H1 (cell line): Measurements from ENCODE around the gene MAN2A1. TPM values are rescaled to one million over a fixed set of nuclear protein-coding genes. Genes with fewer than 3 reads are reported as not detected.

Experiments
- CTCF ChIA-PET: fragments of 300-600 bp; sonication (Branson Sonifier 250); formaldehyde crosslinking; loops from one replicate; lab custom pipeline; 2021; ENCODE audit not compliant: partially characterized antibody; lab: Charles Lee
- POLR2A ChIA-PET: fragments of 300-600 bp; sonication (Branson Sonifier 250); formaldehyde crosslinking; loops from one replicate; lab custom pipeline; 2021; ENCODE audit warnings: inconsistent platforms; ENCODE audit not compliant: partially characterized antibody; lab: Charles Lee
- DNase-seq, 2 experiments: peaks; one replicate each; pipeline versions ENCODE4 v3.0.0 to v3.0.0-alpha.2; 2010 to 2022; ENCODE audit warnings: low spot score in 2 of 2, low read depth in 1 of 2, mixed read lengths in 1 of 2
- FAIRE-seq: peaks from 2 replicates; lab custom pipeline; 2011; peaks lifted over from hg19 to GRCh38; lab: Jason Lieb, UNC
- H2AFZ ChIP-seq: 2 replicates; pipeline ENCODE4 v1.8.1; 2012; ENCODE audit warnings: low read length, inconsistent platforms
- H2AK5ac ChIP-seq: 2 replicates; pipeline ENCODE4 v1.6.1; 2013; ENCODE audit warnings: low read depth, low read length
- H2BK120ac ChIP-seq: replicated peaks from 2 replicates; pipeline ENCODE3; 2013; ENCODE audit warnings: low read depth, low read length, inconsistent platforms
- H2BK12ac ChIP-seq: 2 replicates; pipeline ENCODE4 v1.6.1; 2013; ENCODE audit warnings: low read depth, low read length
- H2BK15ac ChIP-seq: 2 replicates; pipeline ENCODE4 v1.6.1; 2013; ENCODE audit warnings: low read length
- H2BK20ac ChIP-seq: 2 replicates; pipeline ENCODE4 v1.6.1; 2013; ENCODE audit warnings: low read length
- H2BK5ac ChIP-seq: 2 replicates; pipeline ENCODE4 v1.6.1; 2013; ENCODE audit warnings: low read depth, low read length
- H3K14ac ChIP-seq: 2 replicates; pipeline ENCODE4 v1.6.1; 2013; ENCODE audit warnings: inconsistent platforms; ENCODE audit not compliant: insufficient read length
- H3K18ac ChIP-seq: 2 replicates; pipeline ENCODE4 v1.6.1; 2013; ENCODE audit warnings: low read length; ENCODE audit errors: extremely low read depth
- H3K23ac ChIP-seq: 2 replicates; pipeline ENCODE4 v1.6.1; 2013; ENCODE audit warnings: inconsistent platforms; ENCODE audit not compliant: insufficient read length
- H3K23me2 ChIP-seq: 2 replicates; pipeline ENCODE4 v1.6.1; 2013; ENCODE audit warnings: low read depth, low read length
- H3K27ac ChIP-seq: 2 replicates; pipeline ENCODE4 v1.6.1; 2011; ENCODE audit warnings: low read depth, low read length, inconsistent platforms
- H3K27me3 ChIP-seq, 4 experiments: replicated peaks in 1 of 4; 1 replicate in 1 of 4; 2 replicates in 3 of 4; pipeline versions ENCODE4 v1.6.1 to v1.8.1; 2011 to 2013; ENCODE audit warnings: low read length in 3 of 4, mild to moderate bottlenecking in 3 of 4, inconsistent platforms in 2 of 4, mixed read lengths in 2 of 4, moderate library complexity in 1 of 4; ENCODE audit not compliant: control insufficient read depth in 3 of 4, insufficient read depth in 3 of 4; ENCODE audit errors: extremely low read depth in 1 of 4
- H3K36me3 ChIP-seq, 4 experiments: 2 replicates each; pipeline versions ENCODE4 v1.6.1 to v1.8.1; 2011 to 2013; ENCODE audit warnings: mild to moderate bottlenecking in 4 of 4, low read length in 3 of 4, moderate library complexity in 2 of 4, control low read depth in 1 of 4, inconsistent platforms in 1 of 4; ENCODE audit not compliant: insufficient read depth in 4 of 4, control insufficient read depth in 2 of 4
- H3K4ac ChIP-seq: replicated peaks from 2 replicates; pipeline ENCODE3; 2013; ENCODE audit warnings: low read length, low read depth, mixed read lengths, inconsistent platforms; ENCODE audit not compliant: insufficient read length
- H3K4me1 ChIP-seq, 4 experiments: replicated peaks in 1 of 4; 1 replicate in 1 of 4; 2 replicates in 3 of 4; pipeline versions ENCODE4 v1.6.1 to v1.8.1; 2011 to 2013; ENCODE audit warnings: low read length in 3 of 4, inconsistent platforms in 2 of 4, mixed read lengths in 1 of 4; ENCODE audit not compliant: insufficient read depth in 4 of 4, control insufficient read depth in 3 of 4
- H3K4me2 ChIP-seq, 2 experiments: 2 replicates each; pipeline versions ENCODE4 v1.6.1 to v1.8.1; 2011 to 2013; ENCODE audit warnings: low read depth in 2 of 2, low read length in 2 of 2, control low read depth in 1 of 2, inconsistent platforms in 1 of 2, mild to moderate bottlenecking in 1 of 2; ENCODE audit not compliant: insufficient read depth in 1 of 2
- H3K4me3 ChIP-seq, 4 experiments: fragments of 200-600, 300-600 bp in 1 of 4; sonication (generic), shearing (Covaris generic), sonication (Bioruptor Twin) in 1 of 4; 2 replicates each; pipeline versions ENCODE4 v1.5.1 to v1.8.1; 2011 to 2016; ENCODE audit warnings: low read length in 4 of 4, low read depth in 3 of 4, control low read depth in 2 of 4, inconsistent platforms in 2 of 4, mild to moderate bottlenecking in 2 of 4, mixed read lengths in 1 of 4, moderate library complexity in 1 of 4; ENCODE audit not compliant: insufficient read depth in 2 of 4; ENCODE audit errors: extremely low read depth in 1 of 4
- H3K56ac ChIP-seq: replicated peaks from 2 replicates; pipeline ENCODE3; 2013; ENCODE audit warnings: low read depth, mild to moderate bottlenecking, mixed read lengths, low read length, inconsistent platforms; ENCODE audit not compliant: insufficient read length
- H3K79me1 ChIP-seq: 2 replicates; pipeline ENCODE4 v1.6.1; 2013; ENCODE audit warnings: low read depth, low read length, control low read depth
- H3K79me2 ChIP-seq, 2 experiments: 2 replicates each; pipeline versions ENCODE4 v1.6.1 to v1.8.1; 2012 to 2013; ENCODE audit warnings: low read length in 2 of 2, mild to moderate bottlenecking in 2 of 2, inconsistent platforms in 1 of 2; ENCODE audit not compliant: insufficient read depth in 2 of 2, control insufficient read depth in 1 of 2
- H3K9ac ChIP-seq, 4 experiments: replicated peaks in 1 of 4; 1 replicate in 1 of 4; 2 replicates in 3 of 4; pipeline versions ENCODE4 v1.6.1 to v1.8.1; 2011 to 2013; ENCODE audit warnings: low read depth in 3 of 4, low read length in 3 of 4, control low read depth in 2 of 4, mild to moderate bottlenecking in 2 of 4, moderate library complexity in 2 of 4, inconsistent platforms in 1 of 4; ENCODE audit errors: extremely low read depth in 1 of 4
- H3K9me3 ChIP-seq, 2 experiments: 2 replicates each; pipeline versions ENCODE4 v1.6.1 to v1.8.1; 2012 to 2013; ENCODE audit warnings: mild to moderate bottlenecking in 2 of 2, moderate library complexity in 2 of 2, control low read depth in 1 of 2, inconsistent platforms in 1 of 2, low read depth in 1 of 2, low read length in 1 of 2, mixed read lengths in 1 of 2; ENCODE audit not compliant: insufficient read depth in 2 of 2
- H4K20me1 ChIP-seq, 2 experiments: replicated peaks in 1 of 2; 2 replicates each; pipeline versions ENCODE3 to v1.8.1; 2011 to 2013; ENCODE audit warnings: inconsistent platforms in 2 of 2, low read length in 2 of 2, mild to moderate bottlenecking in 1 of 2; ENCODE audit not compliant: insufficient read depth in 2 of 2, control insufficient read depth in 1 of 2
- H4K5ac ChIP-seq: 2 replicates; pipeline ENCODE4 v1.6.1; 2013; ENCODE audit warnings: low read length, low read depth, mixed read lengths, inconsistent platforms; ENCODE audit not compliant: insufficient read length
- H4K8ac ChIP-seq: 2 replicates; pipeline ENCODE4 v1.8.0; 2013; ENCODE audit warnings: mild to moderate bottlenecking, moderate library complexity, low read length, inconsistent platforms; ENCODE audit not compliant: insufficient read depth; ENCODE audit errors: extremely low read depth
- H4K91ac ChIP-seq: replicated peaks from 2 replicates; pipeline ENCODE3; 2013; ENCODE audit warnings: low read length, mixed read lengths, inconsistent platforms; ENCODE audit not compliant: insufficient read length
- CEBPB ChIP-seq: IDR thresholded peaks from 2 replicates; pipeline ENCODE4 v1.6.1; 2012; ENCODE audit warnings: low read depth, low read length
- CHD1 ChIP-seq: IDR thresholded peaks from 2 replicates; pipeline ENCODE4 v1.6.1; 2012; ENCODE audit warnings: low read depth, low read length, improper control_type of control experiment
- CHD2 ChIP-seq: IDR thresholded peaks from 2 replicates; pipeline ENCODE4 v1.6.1; 2012; ENCODE audit warnings: low read length, improper control_type of control experiment
- CTBP2 ChIP-seq: IDR thresholded peaks from 2 replicates; pipeline ENCODE4 v1.7.0; 2011; ENCODE audit warnings: borderline replicate concordance, mild to moderate bottlenecking, moderate library complexity, mixed read lengths, low read length; ENCODE audit not compliant: insufficient read depth, insufficient read length
- HDAC2 ChIP-seq, 2 experiments: fragments of 300-600 bp in 1 of 2; sonication (generic) in 1 of 2; IDR thresholded peaks; 2 replicates each; pipeline ENCODE4 v1.6.1; 2011 to 2012; ENCODE audit warnings: low read depth in 2 of 2, low read length in 2 of 2, mild to moderate bottlenecking in 2 of 2, moderate library complexity in 2 of 2, borderline replicate concordance in 1 of 2, inconsistent platforms in 1 of 2
- KDM5A ChIP-seq: fragments of 200-600 bp; IDR thresholded peaks from 2 replicates; pipeline ENCODE4 v1.7.1; 2012; ENCODE audit warnings: mild to moderate bottlenecking, low read length, inconsistent platforms, mixed read lengths
- POLR2AphosphoS5 ChIP-seq: IDR thresholded peaks from 2 replicates; pipeline ENCODE4 v1.6.1; 2011; ENCODE audit warnings: low read depth, low read length
- RBBP5 ChIP-seq: IDR thresholded peaks from 2 replicates; pipeline ENCODE4 v1.7.1; 2012; ENCODE audit warnings: low read depth, mild to moderate bottlenecking, inconsistent platforms, low read length, moderate library complexity, borderline replicate concordance
- SIN3A ChIP-seq, 2 experiments: IDR thresholded peaks in 1 of 2; conservative IDR thresholded peaks in 1 of 2; 2 replicates each; pipeline ENCODE4 v1.6.1; 2011 to 2012; ENCODE audit warnings: low read length in 2 of 2, improper control_type of control experiment in 1 of 2, low read depth in 1 of 2, mild to moderate bottlenecking in 1 of 2
- TAF1 ChIP-seq: IDR thresholded peaks from 2 replicates; pipeline ENCODE4 v1.6.1; 2011; ENCODE audit warnings: mild to moderate bottlenecking, low read depth, low read length
- WGBS, 2 experiments: shearing (Covaris generic) in 1 of 2; methylation state at CpG; one replicate each; pipeline versions ENCODE4 v1.1.6 to v1.1.7; 2013 to 2015; ENCODE audit warnings: low lambda C conversion rate in 2 of 2, mixed read lengths in 2 of 2, inconsistent platforms in 1 of 2, low coverage in 1 of 2, missing lambda C conversion rate in 1 of 2; ENCODE audit not compliant: insufficient replicate concordance in 2 of 2, insufficient coverage in 1 of 2, insufficient read length in 1 of 2; ENCODE audit errors: extremely low coverage in 1 of 2, missing lambda C conversion rate in 1 of 2; 5-methylcytosine and 5-hydroxymethylcytosine counted together
- polyA plus RNA-seq, 7 experiments: library from polyadenylated mRNA; depleted of rRNA in 3 of 7; stranded (reverse) in 5 of 7; unstranded in 2 of 7; fragments of >200 nt in 5 of 7; fragments of 200-250 nt in 2 of 7; gene quantifications; 1 replicate in 5 of 7; 2 replicates in 1 of 7; 4 replicates in 1 of 7; pipeline versions ENCODE4 v1.2.1 to v1.2.3, GENCODE V29; 2011 to 2013; ENCODE audit warnings: missing spikeins in 2 of 7, mixed read lengths in 2 of 7
- total RNA-seq: library from RNA; stranded (reverse); fragmentation: NEBNext Ultra II Directional; extraction: Animal tissue kit (Norgen Biotek cat#: 25700); gene quantifications from 2 replicates; pipeline ENCODE4 v1.2.1, GENCODE V29; 2021

Gene MAN2A1
- total and polyA plus RNA-seq, 2 of the 8 experiments (the other 6 are each of a cell fraction or from before 2014, with no cell fraction given), result 29.1 to 102 TPM

DNA sequence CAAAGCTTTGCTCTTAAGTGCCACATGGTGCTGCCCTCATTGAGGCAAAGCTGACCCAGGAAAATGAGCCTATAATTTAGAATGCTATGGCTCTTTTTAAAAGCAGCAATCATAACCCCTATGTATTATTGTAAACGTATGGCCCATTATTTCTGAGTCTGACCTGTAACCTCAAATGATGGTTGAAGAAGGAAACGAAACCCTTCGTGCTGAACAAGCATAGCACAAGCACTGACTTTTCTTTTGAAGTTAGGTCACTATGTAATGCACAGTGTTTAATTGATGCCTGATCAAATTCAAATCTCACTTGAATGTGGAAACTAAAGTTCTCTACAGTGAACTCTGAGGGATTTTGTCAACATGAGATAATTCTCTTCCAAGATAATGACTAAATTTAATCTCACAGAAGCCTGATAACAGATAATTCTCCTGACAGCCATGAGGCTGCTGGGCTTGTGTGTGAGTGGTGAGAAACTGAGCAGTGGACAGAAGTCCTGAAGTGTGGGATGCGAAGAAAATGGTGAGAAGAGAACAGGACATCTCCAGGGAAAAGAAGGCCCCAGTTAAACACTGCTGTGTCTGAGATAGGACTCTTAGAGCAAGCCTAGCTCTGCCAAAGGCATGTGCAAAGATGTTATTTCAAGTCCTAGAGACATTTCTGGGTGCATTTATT is 226.9 kb downstream of the MAN2A1 start:
- no peak overlapping the region for H3K4me3 ChIP-seq
- no peak overlapping the region for H2AFZ ChIP-seq
- no peak overlapping the region for H2BK12ac ChIP-seq
- H3K4me2 ChIP-seq, result no peak overlapping the region
- no peak overlapping the region for H3K23ac ChIP-seq
- no peak overlapping the region for H4K91ac ChIP-seq
- no peaks in the 10 kb centered on the region for H3K79me1 ChIP-seq
- H3K4ac ChIP-seq, result no peak overlapping the region
- H3K36me3 ChIP-seq, result no peaks in the 10 kb centered on the region
- H3K4me1 ChIP-seq, result no peaks in the 10 kb centered on the region
- no peak overlapping the region for H2BK5ac ChIP-seq
- H4K5ac ChIP-seq, result no peak overlapping the region
- H2BK20ac ChIP-seq, result no peak overlapping the region
- H3K23me2 ChIP-seq, result no peaks in the 10 kb centered on the region
- no peaks in the 10 kb centered on the region for H3K9me3 ChIP-seq
- H3K9ac ChIP-seq, result no peak overlapping the region
- ChIA-PET CTCF (no interaction called here), POLR2A (no interaction called here)
- no peaks in the 10 kb centered on the region for H4K20me1 ChIP-seq
- no peaks in the 10 kb centered on the region for H3K79me2 ChIP-seq
- WGBS, 2 experiments, result 89% methylated on average over 4 of the region's 4 CpGs; no CpG with 5 or more reads in 1 of the 2 experiments
- H2BK15ac ChIP-seq, result no peak overlapping the region
- no peak overlapping the region for H4K8ac ChIP-seq
- no peak overlapping the region for H3K14ac ChIP-seq
- no peak overlapping the region for H3K27ac ChIP-seq
- DNase-seq (no peak), FAIRE-seq (no peak)
- no peak overlapping the region for H3K18ac ChIP-seq
- H2AK5ac ChIP-seq, result no peak overlapping the region
- no peak overlapping the region for H2BK120ac ChIP-seq
- H3K27me3 ChIP-seq, result no peaks in the 10 kb centered on the region
- TF ChIP-seq CHD2 (no peak), RBBP5 (no peak), POLR2AphosphoS5 (no peak), CEBPB (no peak), CHD1 (no peak), CTBP2 (no peak), TAF1 (no peak), SIN3A (conservative IDR thresholded peaks at IDR 0.05 in 1 of 2, IDR thresholded peaks at IDR 0.05 in 1 of 2; ENCODE audit: low read depth in 1 of 2, low read length in 2 of 2) (no peak), HDAC2 (IDR thresholded peaks at IDR 0.05; ENCODE audit: borderline replicate concordance in 1 of 2, low read depth in 2 of 2, low read length in 2 of 2) (no peak), KDM5A (no peak)
- H3K56ac ChIP-seq, result no peak overlapping the region
